Measurements from ENCODE around the gene PPP1R36. TPM values are rescaled to one million over a fixed set of nuclear protein-coding genes. Genes with fewer than 3 reads are reported as not detected.
A peak's percentile ranks its signal among the peaks of the same experiment; 100 is the strongest.

PPP1R36 gene
- total and polyA plus RNA-seq, 2 of the 13 experiments (the other 11 are each of a cell fraction or from before 2014, with no cell fraction given) = 0.11 to 0.17 TPM

DNA sequence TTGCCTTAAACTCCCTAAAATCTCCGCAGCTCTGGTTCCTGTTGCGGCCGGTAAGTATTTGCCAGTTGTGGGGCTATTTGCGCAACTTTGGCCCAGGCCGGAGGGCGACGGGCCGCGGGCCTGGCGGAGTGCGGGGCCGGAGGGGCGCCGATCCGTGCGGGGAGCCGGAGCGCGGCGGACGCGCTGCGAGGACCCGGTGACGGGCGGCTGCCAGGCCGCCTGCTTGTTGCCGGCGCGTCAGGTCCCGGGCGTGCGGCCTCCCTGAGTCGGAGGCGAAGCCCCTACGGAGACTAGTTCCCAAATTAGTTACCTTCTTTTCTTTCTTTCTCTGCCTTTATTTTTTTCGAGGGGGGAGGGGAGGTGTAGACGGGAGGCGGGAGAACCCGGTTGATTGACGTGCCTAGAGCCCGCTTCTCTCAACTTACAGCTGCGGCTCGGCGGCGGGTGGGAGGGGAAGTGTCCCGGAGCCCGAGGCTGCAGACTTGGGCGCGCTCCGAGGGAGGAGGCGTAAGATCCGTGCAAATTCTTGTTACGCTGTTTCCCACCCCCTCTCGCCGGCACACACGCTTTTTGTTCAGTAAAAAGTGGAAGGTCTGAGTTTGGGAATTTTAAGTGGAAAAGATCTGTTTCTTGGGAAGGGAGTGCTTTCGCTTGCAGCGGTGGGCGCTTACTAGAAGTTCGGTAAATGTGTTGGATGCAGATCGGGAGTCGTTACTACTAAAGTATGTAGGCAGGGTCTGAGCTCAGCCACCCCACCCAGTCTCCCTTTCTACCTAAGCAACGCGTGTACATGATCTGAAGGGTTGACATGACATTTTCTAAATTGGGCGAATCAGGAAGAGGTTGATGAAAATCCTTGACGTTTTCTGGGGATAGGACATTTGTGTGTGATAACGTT is 44.6 kb upstream of the PPP1R36 start (continued):
- TF ChIP-seq, protein P1, sequence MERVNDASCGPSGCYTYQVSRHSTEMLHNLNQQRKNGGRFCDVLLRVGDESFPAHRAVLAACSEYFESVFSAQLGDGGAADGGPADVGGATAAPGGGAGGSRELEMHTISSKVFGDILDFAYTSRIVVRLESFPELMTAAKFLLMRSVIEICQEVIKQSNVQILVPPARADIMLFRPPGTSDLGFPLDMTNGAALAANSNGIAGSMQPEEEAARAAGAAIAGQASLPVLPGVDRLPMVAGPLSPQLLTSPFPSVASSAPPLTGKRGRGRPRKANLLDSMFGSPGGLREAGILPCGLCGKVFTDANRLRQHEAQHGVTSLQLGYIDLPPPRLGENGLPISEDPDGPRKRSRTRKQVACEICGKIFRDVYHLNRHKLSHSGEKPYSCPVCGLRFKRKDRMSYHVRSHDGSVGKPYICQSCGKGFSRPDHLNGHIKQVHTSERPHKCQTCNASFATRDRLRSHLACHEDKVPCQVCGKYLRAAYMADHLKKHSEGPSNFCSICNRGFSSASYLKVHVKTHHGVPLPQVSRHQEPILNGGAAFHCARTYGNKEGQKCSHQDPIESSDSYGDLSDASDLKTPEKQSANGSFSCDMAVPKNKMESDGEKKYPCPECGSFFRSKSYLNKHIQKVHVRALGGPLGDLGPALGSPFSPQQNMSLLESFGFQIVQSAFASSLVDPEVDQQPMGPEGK (CRISPR knock-in tag; IDR thresholded peaks at IDR 0.05) = peak; percentile 28; the same call in 1 of the 2 replicates
- TF ChIP-seq, protein P2, sequence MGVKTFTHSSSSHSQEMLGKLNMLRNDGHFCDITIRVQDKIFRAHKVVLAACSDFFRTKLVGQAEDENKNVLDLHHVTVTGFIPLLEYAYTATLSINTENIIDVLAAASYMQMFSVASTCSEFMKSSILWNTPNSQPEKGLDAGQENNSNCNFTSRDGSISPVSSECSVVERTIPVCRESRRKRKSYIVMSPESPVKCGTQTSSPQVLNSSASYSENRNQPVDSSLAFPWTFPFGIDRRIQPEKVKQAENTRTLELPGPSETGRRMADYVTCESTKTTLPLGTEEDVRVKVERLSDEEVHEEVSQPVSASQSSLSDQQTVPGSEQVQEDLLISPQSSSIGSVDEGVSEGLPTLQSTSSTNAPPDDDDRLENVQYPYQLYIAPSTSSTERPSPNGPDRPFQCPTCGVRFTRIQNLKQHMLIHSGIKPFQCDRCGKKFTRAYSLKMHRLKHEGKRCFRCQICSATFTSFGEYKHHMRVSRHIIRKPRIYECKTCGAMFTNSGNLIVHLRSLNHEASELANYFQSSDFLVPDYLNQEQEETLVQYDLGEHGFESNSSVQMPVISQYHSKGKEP (CRISPR knock-in tag; IDR thresholded peaks at IDR 0.05) = no peak
- TF ChIP-seq PPARG (CRISPR knock-in tag; conservative IDR thresholded peaks at IDR 0.05) (no peak), RAD51 (IDR thresholded peaks at IDR 0.05; ENCODE audit: borderline replicate concordance) (no peak), EED (CRISPR knock-in tag; IDR thresholded peaks at IDR 0.05) (no peak), ZNF781 (CRISPR knock-in tag; IDR thresholded peaks at IDR 0.05; ENCODE audit: borderline replicate concordance, not compliant biosample characterization) (no peak), NPAS2 (CRISPR knock-in tag; IDR thresholded peaks at IDR 0.05; ENCODE audit: borderline replicate concordance) (no peak), ZNF44 (CRISPR knock-in tag; IDR thresholded peaks at IDR 0.05) (no peak), U2AF1 (optimal IDR thresholded peaks at IDR 0.05; ENCODE audit: low read depth, low read length) (no peak), YEATS4 (CRISPR knock-in tag; IDR thresholded peaks at IDR 0.05; ENCODE audit: borderline replicate concordance) (no peak), ZFX (CRISPR knock-in tag; IDR thresholded peaks at IDR 0.05; ENCODE audit: low read depth) (peak; percentile 57), AKAP8 (CRISPR knock-in tag; IDR thresholded peaks at IDR 0.05) (peak; percentile 41; the same call in 1 of the 2 replicates), HDAC2 (CRISPR knock-in tag; IDR thresholded peaks at IDR 0.05) (no peak), CREM (IDR thresholded peaks at IDR 0.05) (no peak), CREM (CRISPR knock-in tag; IDR thresholded peaks at IDR 0.05) (no peak), ZNF678 (CRISPR knock-in tag; IDR thresholded peaks at IDR 0.05) (no peak), RBFOX2 (IDR thresholded peaks at IDR 0.05; ENCODE audit: low read depth, low read length) (peak; percentile 69), ZFP36L2 (CRISPR knock-in tag; IDR thresholded peaks at IDR 0.05) (no peak), DPF2 (CRISPR knock-in tag; IDR thresholded peaks at IDR 0.05; ENCODE audit: borderline replicate concordance, low read depth) (no peak), SP2 (CRISPR knock-in tag; IDR thresholded peaks at IDR 0.05) (peak; percentile 39; the same call in 1 of the 2 replicates)
- TF ChIP-seq, protein P3, sequence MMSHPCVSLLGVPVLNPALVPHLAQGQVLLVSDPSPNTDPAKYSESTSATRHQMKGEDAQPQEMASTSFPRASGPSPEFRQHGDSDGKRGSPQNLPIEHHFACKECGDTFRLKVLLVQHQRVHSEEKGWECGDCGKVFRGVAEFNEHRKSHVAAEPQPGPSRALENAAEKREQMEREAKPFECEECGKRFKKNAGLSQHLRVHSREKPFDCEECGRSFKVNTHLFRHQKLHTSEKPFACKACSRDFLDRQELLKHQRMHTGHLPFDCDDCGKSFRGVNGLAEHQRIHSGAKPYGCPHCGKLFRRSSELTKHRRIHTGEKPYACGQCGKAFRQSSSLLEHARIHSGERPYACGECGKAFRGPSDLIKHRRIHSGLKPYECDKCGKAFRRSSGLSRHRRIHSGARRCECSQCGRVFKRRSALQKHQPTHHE (CRISPR knock-in tag; IDR thresholded peaks at IDR 0.05; ENCODE audit: borderline replicate concordance) = 0 out of 2 replicates have a peak, but pooled peaks have one; percentile 18
- TF ChIP-seq, protein P4, sequence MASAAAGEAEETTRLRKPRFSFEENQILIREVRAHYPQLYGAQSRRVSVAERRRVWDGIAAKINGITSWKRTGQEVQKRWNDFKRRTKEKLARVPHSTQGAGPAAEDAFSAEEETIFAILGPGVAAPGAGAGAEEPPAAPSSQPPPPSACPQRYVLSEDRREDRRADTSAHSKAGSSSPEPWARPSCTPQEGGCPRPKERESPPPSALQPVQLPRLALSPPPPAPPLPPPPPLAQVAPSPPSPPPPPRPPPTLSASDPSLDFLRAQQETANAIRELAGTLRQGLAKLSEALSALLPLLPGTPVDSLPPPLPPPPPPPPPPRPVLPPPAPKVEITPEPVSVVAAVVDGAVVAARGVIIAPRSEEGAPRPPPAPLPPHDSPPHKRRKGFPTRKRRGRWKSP (CRISPR knock-in tag; IDR thresholded peaks at IDR 0.05) = peak; percentile 47; the same call in 1 of the 2 replicates
- TF ChIP-seq, protein P5, sequence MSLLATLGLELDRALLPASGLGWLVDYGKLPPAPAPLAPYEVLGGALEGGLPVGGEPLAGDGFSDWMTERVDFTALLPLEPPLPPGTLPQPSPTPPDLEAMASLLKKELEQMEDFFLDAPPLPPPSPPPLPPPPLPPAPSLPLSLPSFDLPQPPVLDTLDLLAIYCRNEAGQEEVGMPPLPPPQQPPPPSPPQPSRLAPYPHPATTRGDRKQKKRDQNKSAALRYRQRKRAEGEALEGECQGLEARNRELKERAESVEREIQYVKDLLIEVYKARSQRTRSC (CRISPR knock-in tag; IDR thresholded peaks at IDR 0.05; ENCODE audit: low read depth) = no peak

All from HepG2 (cell line).